ENCODE measurements around the gene CCDC88C. TPM values are rescaled to one million over a fixed set of nuclear protein-coding genes. Genes with fewer than 3 reads are reported as not detected.

Gene CCDC88C
- total RNA-seq, 4 donors from 2014 or later, result 1.1 to 2.7 (median 2.1) TPM

DNA sequence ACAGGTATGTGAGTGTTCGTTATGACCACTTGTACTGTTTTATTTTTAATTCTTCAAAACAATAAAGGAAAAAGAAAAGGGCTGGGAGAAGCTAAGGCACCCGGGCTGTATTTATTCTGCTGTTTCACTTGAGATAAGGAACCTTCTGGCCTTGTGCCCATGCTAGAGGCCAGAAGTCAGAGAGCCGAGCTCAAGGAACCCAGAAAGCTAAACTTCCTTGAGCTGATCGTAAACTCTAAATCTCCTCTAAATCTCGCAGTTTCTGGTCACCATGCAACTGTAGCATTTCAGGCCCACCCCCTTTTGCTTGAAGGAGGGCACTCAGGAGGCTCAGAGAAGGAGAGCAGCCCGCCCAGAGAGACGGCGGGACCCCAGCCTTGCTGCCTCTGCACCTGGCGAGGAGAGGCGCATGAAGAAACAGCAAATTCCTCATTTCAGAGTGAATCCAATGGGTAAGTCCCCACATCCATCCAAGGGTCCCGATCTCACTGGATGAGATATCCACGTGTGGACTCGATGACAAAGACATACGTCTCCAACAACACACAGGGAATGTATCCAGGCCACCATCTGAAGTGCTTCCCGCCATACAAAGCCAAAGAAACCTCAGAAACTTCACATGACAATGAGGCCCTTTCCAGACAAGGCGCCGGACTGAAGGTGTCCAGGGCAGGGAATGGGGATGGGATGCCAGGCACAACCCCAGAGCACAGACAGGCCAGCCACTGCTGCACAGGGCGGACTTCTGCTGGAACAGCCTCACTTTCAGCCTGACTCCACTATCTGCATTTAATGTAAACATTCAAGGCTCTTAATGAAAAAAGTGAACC lies 14.6 kb downstream of the CCDC88C start:
- TF ChIP-seq POLR2A (IDR thresholded peaks at IDR 0.05) (no peak), CTCF (IDR thresholded peaks at IDR 0.05 in 4 of 5, conservative IDR thresholded peaks at IDR 0.05 in 1 of 5) (no peak)
- no peak overlapping the region for H3K4me3 ChIP-seq

DNA sequence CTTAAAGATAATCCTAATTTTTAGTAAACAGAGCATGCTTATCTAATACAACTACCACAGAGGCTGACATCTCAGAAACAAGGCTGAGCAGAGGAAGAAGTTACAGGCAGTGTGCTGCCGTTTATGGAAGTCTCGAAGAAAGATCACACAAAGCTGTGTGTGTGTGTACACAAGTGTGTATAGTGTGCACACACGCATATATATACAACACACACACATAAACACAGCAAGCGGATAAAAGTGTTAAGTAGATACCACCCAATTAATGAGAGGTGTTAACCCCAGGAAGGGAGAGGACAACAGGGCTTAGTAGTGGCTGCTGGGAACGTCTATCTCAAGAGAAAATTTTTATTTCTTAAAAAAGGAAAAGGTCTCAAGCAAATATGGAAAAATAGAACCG lies 15.3 kb downstream of the CCDC88C start:
- peaks cover 0 to 6% of the 10 kb centered on the region in 2 donors for H3K4me1 ChIP-seq
- H3K27me3 ChIP-seq, result no peaks in the 10 kb centered on the region
- no peak for DNase-seq
- no peak for TF ChIP-seq CTCF (IDR thresholded peaks at IDR 0.05 in 4 of 5, conservative IDR thresholded peaks at IDR 0.05 in 1 of 5)
- no peak for TF ChIP-seq POLR2A (IDR thresholded peaks at IDR 0.05)
- intact Hi-C loops (cut with DNase I; ENCODE audit: low total_unique reads) (no loop called here), in situ Hi-C loops (cut with MboI; ENCODE audit: low sequenced_read_pairs in 4 of 4) (no loop called here)
- ATAC-seq, result no peak
- H3K4me3 ChIP-seq, result no peak overlapping the region
- peak overlapping the region in 3 of 4 donors; percentile 5 to 27 (median 13) for H3K27ac ChIP-seq
- no peaks in the 10 kb centered on the region for H3K36me3 ChIP-seq
- no peaks in the 10 kb centered on the region for H3K9me3 ChIP-seq

More for the DNA sequence above, 14.6 kb downstream of the CCDC88C start:
- peak overlapping the region in 2 of 4 donors; percentile 13 for H3K27ac ChIP-seq
- H3K36me3 ChIP-seq, result no peaks in the 10 kb centered on the region
- ATAC-seq (no peak), DNase-seq (no peak)
- H3K4me1 ChIP-seq, result peaks cover 0 to 6% of the 10 kb centered on the region in 2 donors
- intact Hi-C loops (cut with DNase I; ENCODE audit: low total_unique reads), result no loop called here
- H3K27me3 ChIP-seq, result no peaks in the 10 kb centered on the region
- H3K9me3 ChIP-seq, result no peaks in the 10 kb centered on the region
- in situ Hi-C loops (cut with MboI; ENCODE audit: low sequenced_read_pairs in 4 of 4), result no loop called here

- Histone ChIP-seq H3K36me3 (no peaks in the 10 kb centered on the region), H3K4me1 (peaks cover 0 to 6% of the 10 kb centered on the region in 2 donors), H3K27ac (no peak overlapping the region), H3K27me3 (no peaks in the 10 kb centered on the region), H3K9me3 (no peaks in the 10 kb centered on the region), H3K4me3 (no peak overlapping the region)
- no peak for ATAC-seq
- in situ Hi-C loops (cut with MboI; ENCODE audit: low sequenced_read_pairs in 4 of 4), result no loop called here
- TF ChIP-seq POLR2A (IDR thresholded peaks at IDR 0.05) (no peak), CTCF (IDR thresholded peaks at IDR 0.05 in 4 of 5, conservative IDR thresholded peaks at IDR 0.05 in 1 of 5) (no peak)
- no peak for DNase-seq
- intact Hi-C loops (cut with DNase I; ENCODE audit: low total_unique reads), result no loop called here
These were observed 15.9 kb downstream of the CCDC88C start for GRCh38 chr14:91401751-91402150.

DNA sequence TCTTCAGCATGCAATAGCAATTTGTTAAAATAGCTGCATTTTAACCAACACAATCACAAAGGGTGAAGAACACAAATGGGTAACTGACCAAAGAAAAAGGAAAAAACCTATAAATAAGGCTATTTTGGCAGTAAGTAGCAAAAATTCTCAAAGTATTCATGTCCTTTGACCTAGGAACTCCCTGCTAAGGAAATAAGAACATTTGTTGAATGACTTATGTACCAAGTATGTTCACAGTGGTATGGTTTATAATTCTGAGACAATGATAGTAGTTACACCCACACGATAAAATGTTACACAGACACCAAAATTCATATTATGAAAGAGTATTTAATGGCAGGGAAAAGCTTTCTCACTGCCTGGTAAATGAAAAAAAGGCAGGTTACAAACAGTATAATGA lies 16.9 kb downstream of the CCDC88C start:
- no peak for DNase-seq
- peaks cover 0 to 6% of the 10 kb centered on the region in 2 donors for H3K4me1 ChIP-seq
- no peaks in the 10 kb centered on the region for H3K27me3 ChIP-seq
- H3K36me3 ChIP-seq, result no peaks in the 10 kb centered on the region
- ATAC-seq, result no peak
- in situ Hi-C loops (cut with MboI; ENCODE audit: low sequenced_read_pairs in 4 of 4), result no loop called here
- H3K27ac ChIP-seq, result no peak overlapping the region
- intact Hi-C loops (cut with DNase I; ENCODE audit: low total_unique reads), result no loop called here
- H3K4me3 ChIP-seq, result no peak overlapping the region
- TF ChIP-seq POLR2A (IDR thresholded peaks at IDR 0.05) (no peak), CTCF (IDR thresholded peaks at IDR 0.05 in 4 of 5, conservative IDR thresholded peaks at IDR 0.05 in 1 of 5) (no peak)
- H3K9me3 ChIP-seq, result no peaks in the 10 kb centered on the region
